Measurements from ENCODE around the gene HES6.

- TF ChIP-seq EZH2 (IDR thresholded peaks at IDR 0.05; ENCODE audit: low read length, missing control alignments) (no peak), CTCF (conservative IDR thresholded peaks at IDR 0.05 in 1 of 2, IDR thresholded peaks at IDR 0.05 in 1 of 2; ENCODE audit: low read depth in 1 of 2, low read length in 2 of 2) (no peak)
Observed at GRCh38 chr2:238228700-238229099, 11.1 kb downstream of the HES6 start.

All from fibroblast of lung (primary cell).